Embryonic facial prominence (tissue), 1 donor: ENCODE results near the gene IRF7.

Experiments
- DNase-seq: peaks from one replicate; pipeline ENCODE4 v3.0.0-alpha.2; 2016; ENCODE audit errors: extremely low spot score

Gene IRF7

GRCh38 chr11:640021-640706 lies 24.4 kb upstream of the IRF7 start:
- no peak for DNase-seq

GRCh38 chr11:639332-639955 lies 23.7 kb upstream of the IRF7 start:
- no peak for DNase-seq

GRCh38 chr11:638631-639331 lies 23.0 kb upstream of the IRF7 start:
- DNase-seq, result no peak

- DNase-seq, result no peak
Observed at GRCh38 chr11:637593-638521, 22.1 kb upstream of the IRF7 start.

- no peak for DNase-seq
Observed at GRCh38 chr11:637333-637592, 21.5 kb upstream of the IRF7 start.

GRCh38 chr11:636511-637332 lies 21.0 kb upstream of the IRF7 start, which contains the start of gene DRD4:
TSS of gene DRD4 (plus strand) at chr11:637269. CDS start at chr11:637305, 36 bp downstream.
- no peak for DNase-seq

- no peak for DNase-seq
Observed at GRCh38 chr11:635945-636510, 20.3 kb upstream of the IRF7 start.

GRCh38 chr11:630871-631270 lies 15.1 kb upstream of the IRF7 start:
- DNase-seq, result no peak

GRCh38 chr11:629237-629583 lies 13.5 kb upstream of the IRF7 start:
- no peak for DNase-seq

- DNase-seq, result no peak
Observed at GRCh38 chr11:628056-628455, 12.3 kb upstream of the IRF7 start.

- no peak for DNase-seq
Observed at GRCh38 chr11:627308-627576, 11.5 kb upstream of the IRF7 start.

- DNase-seq, result no peak
Observed at GRCh38 chr11:626475-627307, 10.9 kb upstream of the IRF7 start, which contains the start of gene SCT. TSS of gene SCT (minus strand) at chr11:627181. CDS start at chr11:627143, 38 bp downstream.

- DNase-seq, result no peak
Observed at GRCh38 chr11:625636-626268, 10.0 kb upstream of the IRF7 start.

- no peak for DNase-seq
Observed at GRCh38 chr11:624705-625635, 9.2 kb upstream of the IRF7 start, which contains the start of gene CDHR5. TSS of gene CDHR5 (minus strand) at chr11:624955. CDS start at chr11:624902, 53 bp downstream.

GRCh38 chr11:623999-624704 lies 8.4 kb upstream of the IRF7 start:
- no peak for DNase-seq

GRCh38 chr11:623349-623869 lies 7.7 kb upstream of the IRF7 start:
- DNase-seq, result no peak

- DNase-seq, result no peak
Observed at GRCh38 chr11:621838-622237, 6.1 kb upstream of the IRF7 start.
